Right ventricle myocardium superior (tissue), 1 donor: Measurements from ENCODE around the gene ARSG. TPM values are rescaled to one million over a fixed set of nuclear protein-coding genes. Genes with fewer than 3 reads are reported as not detected.
"Not testable (repeated sequence)": the region's sequence is repeated elsewhere in the genome, so short reads cannot be mapped to it uniquely, and the experiment has no call there.

ENCODE experiments used
- ATAC-seq: fragments of 200-7000 bp; cut with Tn5 transposase; one replicate; pipeline ENCODE4 v1.9.1; 2020; ENCODE audit warnings: mild to moderate bottlenecking; ENCODE audit not compliant: poor library complexity
- DNase-seq: peaks from one replicate; pipeline ENCODE4 v3.0.0-alpha.2; 2020
- intact Hi-C: fragments of 100-400 bp; cut with DNase I; formaldehyde crosslinking; loops from one replicate; pipeline ENCODE4 v1.11.2; 2022
- total RNA-seq: library from RNA; stranded (reverse); fragmentation: NEBNext Ultra II Directional; extraction: Animal tissue kit (Norgen Biotek cat#: 25700); gene quantifications from one replicate; pipeline ENCODE4 v1.2.1, GENCODE V29; 2021
- donor health status: DM: no; HTN: yes; CAD: no; lungs with severe emphysema.

The ARSG gene
- total RNA-seq, 1 donor from 2014 or later = 3.1 TPM

GRCh38 chr17:68399638-68400403, 108.5 kb downstream of the ARSG start:
- ATAC-seq = no peak
- intact Hi-C loops = loop anchor here (5.0 kb wide), 1 partner anchor 138 kb away; no protein-coding TSS in a partner anchor

DNA sequence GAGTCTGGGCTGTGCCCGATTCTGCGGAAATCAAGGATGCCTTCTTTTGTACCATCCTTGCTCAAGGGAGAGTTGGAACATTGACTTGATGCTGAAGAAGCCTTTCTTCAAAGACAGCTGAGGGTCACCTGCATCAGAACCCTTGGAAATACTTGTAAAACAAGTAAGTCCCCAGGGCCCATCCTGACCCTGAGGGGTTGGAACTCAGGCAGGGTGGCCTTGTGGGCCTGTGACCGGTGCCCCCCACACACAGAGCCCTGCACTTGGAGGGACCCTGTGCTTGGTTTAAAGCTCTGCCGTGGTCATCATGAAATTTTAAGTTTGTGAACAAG, 109.1 kb downstream of the ARSG start:
- intact Hi-C loops = no loop called here
- DNase-seq (no peak), ATAC-seq (no peak)

More at GRCh38 chr17:68399638-68400403, 108.5 kb downstream of the ARSG start:
- DNase-seq = no peak

DNA sequence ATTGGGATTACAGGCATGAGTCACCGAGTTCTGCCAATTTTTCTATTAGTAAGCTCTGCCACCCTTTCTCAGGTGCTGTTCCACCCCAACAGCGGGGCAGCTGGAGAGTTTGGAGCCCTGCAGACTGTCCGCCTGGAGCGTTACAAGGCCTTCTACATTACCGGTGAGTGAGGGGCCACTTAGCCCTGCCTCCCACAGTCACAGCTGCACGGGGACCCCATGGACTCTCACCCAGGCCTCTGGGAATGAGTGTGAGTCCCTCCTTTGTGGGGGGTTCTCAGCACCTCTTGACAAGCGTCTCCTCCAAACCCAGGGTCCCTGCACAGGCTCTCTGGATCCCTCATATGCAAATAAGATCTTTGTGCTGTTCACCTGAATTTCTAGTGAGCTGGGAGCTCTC, 110.0 kb downstream of the ARSG start:
- ATAC-seq (no peak), DNase-seq (no peak)
- intact Hi-C loops = no loop called here

GRCh38 chr17:68403122-68403521, 111.8 kb downstream of the ARSG start:
- no peak for ATAC-seq
- intact Hi-C loops = no loop called here
- DNase-seq = no peak

GRCh38 chr17:68403837-68404236, 112.5 kb downstream of the ARSG start:
- DNase-seq, intact Hi-C loops: not testable (repeated sequence)

GRCh38 chr17:68407656-68408055, 116.4 kb downstream of the ARSG start:
- ATAC-seq, intact Hi-C loops, DNase-seq: not testable (repeated sequence)

More at GRCh38 chr17:68403837-68404236, 112.5 kb downstream of the ARSG start:
- not testable (repeated sequence) for ATAC-seq

GRCh38 chr17:68413597-68414560, 122.6 kb downstream of the ARSG start:
- DNase-seq, intact Hi-C loops, ATAC-seq: not testable (repeated sequence)

DNA sequence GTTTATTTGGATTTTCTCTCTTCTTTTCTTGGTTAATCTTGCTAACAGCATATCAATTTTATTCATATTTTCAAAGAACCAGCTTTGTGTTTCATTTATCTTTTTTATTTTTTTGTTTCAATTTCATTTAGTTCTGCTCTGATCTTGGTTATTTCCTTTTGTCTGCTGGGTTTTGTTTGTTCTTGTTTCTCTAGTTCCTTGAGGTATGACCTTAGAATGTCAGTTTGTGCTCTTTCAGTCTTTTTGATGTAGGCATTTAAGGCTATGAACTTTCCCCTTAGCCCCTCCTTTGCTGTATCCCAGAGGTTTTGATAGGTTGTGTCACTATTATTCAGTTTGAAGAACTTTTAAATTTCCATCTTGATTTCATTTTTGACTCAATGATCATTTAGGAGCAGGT, 123.6 kb downstream of the ARSG start:
- intact Hi-C loops, ATAC-seq, DNase-seq: not testable (repeated sequence)

- intact Hi-C loops = no loop called here
- ATAC-seq (no peak), DNase-seq (no peak)
Measured at GRCh38 chr17:68417317-68417716, 126.0 kb downstream of the ARSG start.

DNA sequence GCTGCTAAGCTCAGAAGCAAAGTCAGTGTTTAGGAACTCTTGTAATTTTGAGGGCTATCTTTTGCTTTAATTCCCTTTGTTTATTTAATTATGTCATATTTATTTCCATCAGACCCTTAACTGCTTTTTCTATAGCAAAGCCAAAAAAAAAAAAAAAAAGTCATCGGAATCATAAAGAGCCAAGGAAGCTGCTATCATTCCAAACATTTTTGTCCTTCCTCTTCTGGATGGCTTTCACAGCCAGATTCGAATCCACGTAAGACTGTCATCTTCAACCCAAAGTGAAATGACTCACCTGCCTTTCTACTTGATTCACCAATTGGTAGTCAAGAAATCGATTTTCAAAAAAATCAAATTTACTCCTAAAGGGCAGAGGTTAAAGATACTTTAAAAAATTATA, 127.6 kb downstream of the ARSG start:
- no peak for ATAC-seq
- intact Hi-C loops = no loop called here
- no peak for DNase-seq

GRCh38 chr17:68420065-68420464, 128.8 kb downstream of the ARSG start:
- ATAC-seq (no peak), DNase-seq (no peak)
- intact Hi-C loops = no loop called here

- no peak for ATAC-seq
- no peak for DNase-seq
- intact Hi-C loops = no loop called here
Measured at GRCh38 chr17:68421486-68421885, 130.2 kb downstream of the ARSG start.

- DNase-seq = no peak
- intact Hi-C loops = no loop called here
- ATAC-seq = no peak
Measured at GRCh38 chr17:68422821-68423220, 131.5 kb downstream of the ARSG start.

- no peak for DNase-seq
- intact Hi-C loops = no loop called here
- no peak for ATAC-seq
Measured at GRCh38 chr17:68423251-68423650, 132.0 kb downstream of the ARSG start.

DNA sequence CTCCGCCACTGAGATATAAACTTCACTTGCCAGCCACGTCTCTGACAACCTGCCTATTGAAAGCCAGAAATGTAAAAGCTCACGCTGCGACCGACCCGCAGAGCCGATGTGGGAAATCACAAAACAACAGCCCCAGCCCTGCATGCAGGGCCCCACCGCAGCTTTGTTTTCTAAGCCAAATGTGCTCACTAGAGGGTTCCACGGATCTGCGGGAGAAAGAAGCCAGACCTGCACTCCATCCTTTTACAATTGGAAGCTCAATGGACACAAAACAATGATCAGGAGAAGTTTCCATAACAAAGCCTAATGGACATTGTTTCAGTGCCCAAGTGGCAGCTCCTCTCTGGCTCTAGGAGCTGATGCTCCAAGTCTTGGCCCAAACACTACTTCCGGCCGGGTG, 132.9 kb downstream of the ARSG start:
- intact Hi-C loops = no loop called here
- ATAC-seq = no peak

DNA sequence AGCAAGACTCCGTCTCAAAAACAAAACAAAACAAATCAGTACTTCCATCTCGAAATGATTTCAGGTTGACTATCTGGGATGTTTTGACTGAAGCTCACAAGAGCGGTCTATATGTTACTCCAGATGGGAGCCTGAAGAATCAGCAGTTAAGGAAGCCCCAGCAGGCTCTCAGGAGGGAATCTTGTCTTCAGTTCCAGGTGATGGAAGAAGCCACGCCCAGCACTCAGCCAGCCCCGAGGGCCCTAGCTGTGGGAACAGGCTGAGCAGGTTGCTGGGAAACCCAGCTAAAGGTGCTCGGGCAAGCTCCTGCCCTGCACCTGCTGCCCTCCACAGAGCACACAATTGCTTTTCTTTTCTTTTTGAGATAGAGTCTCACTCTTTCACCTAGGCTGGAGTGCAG, 133.6 kb downstream of the ARSG start:
- intact Hi-C loops = no loop called here
- DNase-seq = no peak
- ATAC-seq = no peak

More for the DNA sequence above, 132.9 kb downstream of the ARSG start:
- DNase-seq = no peak

GRCh38 chr17:68425979-68426378, 134.7 kb downstream of the ARSG start:
- intact Hi-C loops = no loop called here
- no peak for DNase-seq
- no peak for ATAC-seq

DNA sequence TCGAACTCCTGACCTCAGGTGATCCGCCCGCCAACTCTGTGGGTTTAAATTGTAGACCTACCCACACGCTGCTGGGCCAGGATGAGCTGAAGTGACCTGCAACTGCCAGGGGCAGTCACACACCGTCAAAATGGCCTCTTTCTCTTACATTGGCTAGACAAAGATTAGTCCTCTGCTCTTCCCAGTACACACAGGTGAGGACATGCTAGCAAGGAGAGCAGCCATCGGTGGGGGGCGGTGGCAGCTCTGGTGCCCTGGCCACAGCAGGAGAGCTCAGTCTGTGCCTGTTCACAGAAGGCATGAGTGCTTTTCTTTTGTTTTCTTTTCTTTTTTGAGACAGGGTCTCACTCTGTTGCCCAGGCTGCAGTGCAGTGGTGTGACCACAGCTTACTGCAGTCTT, 136.3 kb downstream of the ARSG start:
- ATAC-seq (no peak), DNase-seq (no peak)
- intact Hi-C loops = no loop called here

- no peak for DNase-seq
- intact Hi-C loops = no loop called here
- ATAC-seq = no peak
Measured at GRCh38 chr17:68428498-68429172, 137.3 kb downstream of the ARSG start.
